ENCODE data around the gene TKFC. TPM values are rescaled to one million over a fixed set of nuclear protein-coding genes. Genes with fewer than 3 reads are reported as not detected.

TKFC gene
- total RNA-seq, 1 donor from 2014 or later: 17.8 TPM

GRCh38 chr11:61352038-61352437 lies 19.0 kb downstream of the TKFC start:
- Histone ChIP-seq H3K27me3 (ENCODE audit: low read depth) (no peaks in the 10 kb centered on the region), H3K27ac (replicated peaks) (no peak overlapping the region), H3K9me3 (replicated peaks) (no peaks in the 10 kb centered on the region), H3K4me1 (no peaks in the 10 kb centered on the region), H3K4me3 (no peak overlapping the region), H3K36me3 (peaks cover 57% of the 10 kb centered on the region)
- TF ChIP-seq CTCF (IDR thresholded peaks at IDR 0.05; ENCODE audit: borderline replicate concordance): no peak
- intact Hi-C loops (cut with micrococcal nuclease): no loop called here
- DNase-seq: no peak

GRCh38 chr11:61353131-61354067 lies 20.4 kb downstream of the TKFC start:
- no peak overlapping the region for H3K27ac ChIP-seq (replicated peaks)
- intact Hi-C loops (cut with micrococcal nuclease): no loop called here
- H3K4me1 ChIP-seq: no peaks in the 10 kb centered on the region
- peaks cover 53% of the 10 kb centered on the region for H3K36me3 ChIP-seq
- no peaks in the 10 kb centered on the region for H3K27me3 ChIP-seq (ENCODE audit: low read depth)
- DNase-seq: no peak
- TF ChIP-seq CTCF (IDR thresholded peaks at IDR 0.05; ENCODE audit: borderline replicate concordance): no peak
- no peaks in the 10 kb centered on the region for H3K9me3 ChIP-seq (replicated peaks)
- no peak overlapping the region for H3K4me3 ChIP-seq

- H3K36me3 ChIP-seq: peaks cover 48% of the 10 kb centered on the region
- no peaks in the 10 kb centered on the region for H3K9me3 ChIP-seq (replicated peaks)
- no peaks in the 10 kb centered on the region for H3K27me3 ChIP-seq (ENCODE audit: low read depth)
- no peak overlapping the region for H3K4me3 ChIP-seq
- no peak for TF ChIP-seq CTCF (IDR thresholded peaks at IDR 0.05; ENCODE audit: borderline replicate concordance)
- DNase-seq: no peak
- intact Hi-C loops (cut with micrococcal nuclease): no loop called here
- H3K27ac ChIP-seq (replicated peaks): no peak overlapping the region
- peaks cover 1% of the 10 kb centered on the region for H3K4me1 ChIP-seq
Observed at GRCh38 chr11:61354208-61354607, 21.2 kb downstream of the TKFC start.

GRCh38 chr11:61356706-61357105 lies 23.7 kb downstream of the TKFC start:
- no peak for DNase-seq
- no peak for TF ChIP-seq CTCF (IDR thresholded peaks at IDR 0.05; ENCODE audit: borderline replicate concordance)
- intact Hi-C loops (cut with micrococcal nuclease): no loop called here
- Histone ChIP-seq H3K27me3 (ENCODE audit: low read depth) (no peaks in the 10 kb centered on the region), H3K36me3 (peaks cover 27% of the 10 kb centered on the region), H3K4me1 (peaks cover 26% of the 10 kb centered on the region), H3K4me3 (no peak overlapping the region), H3K27ac (replicated peaks) (no peak overlapping the region), H3K9me3 (replicated peaks) (no peaks in the 10 kb centered on the region)

GRCh38 chr11:61357233-61357893 lies 24.3 kb downstream of the TKFC start:
- TF ChIP-seq CTCF (IDR thresholded peaks at IDR 0.05; ENCODE audit: borderline replicate concordance): no peak
- H3K36me3 ChIP-seq: peaks cover 21% of the 10 kb centered on the region
- intact Hi-C loops (cut with micrococcal nuclease): no loop called here
- no peak for DNase-seq
- H3K27ac ChIP-seq (replicated peaks): no peak overlapping the region
- no peaks in the 10 kb centered on the region for H3K27me3 ChIP-seq (ENCODE audit: low read depth)
- no peak overlapping the region for H3K4me3 ChIP-seq
- peaks cover 31% of the 10 kb centered on the region for H3K4me1 ChIP-seq
- H3K9me3 ChIP-seq (replicated peaks): no peaks in the 10 kb centered on the region

All from left ventricle myocardium inferior (tissue), 1 donor.